Duodenal mucosa (tissue), 2 donors: Measurements from ENCODE around the gene FNDC7.
"Not testable (repeated sequence)": the region's sequence is repeated elsewhere in the genome, so short reads cannot be mapped to it uniquely, and the experiment has no call there.

Experiments used
- H3K27ac ChIP-seq: one replicate; pipeline ENCODE4 v1.7.0; 2013; ENCODE audit warnings: low read depth, low read length
- H3K27me3 ChIP-seq, 2 donors: one replicate each; pipeline ENCODE4 v1.7.0; 2013; ENCODE audit warnings: low read length in 2 of 2, control low read depth in 1 of 2; ENCODE audit not compliant: insufficient read depth in 2 of 2, control insufficient read depth in 1 of 2
- H3K36me3 ChIP-seq, 2 donors: one replicate each; pipeline ENCODE4 v1.7.0; 2013; ENCODE audit warnings: low read length in 2 of 2, control low read depth in 1 of 2; ENCODE audit not compliant: insufficient read depth in 2 of 2, control insufficient read depth in 1 of 2
- H3K4me1 ChIP-seq, 2 donors: one replicate each; pipeline ENCODE4 v1.7.0; 2013; ENCODE audit warnings: low read length in 2 of 2, control low read depth in 1 of 2; ENCODE audit not compliant: insufficient read depth in 2 of 2, control insufficient read depth in 1 of 2
- H3K4me3 ChIP-seq, 2 donors: one replicate each; pipeline ENCODE4 v1.7.0; 2013; ENCODE audit warnings: low read length in 2 of 2, low read depth in 1 of 2
- H3K9ac ChIP-seq, 2 donors: one replicate each; pipeline ENCODE4 v1.7.0; 2013; ENCODE audit warnings: low read length in 2 of 2, low read depth in 1 of 2
- H3K9me3 ChIP-seq, 2 donors: one replicate each; pipeline ENCODE4 v1.7.0; 2013; ENCODE audit warnings: low read length in 2 of 2, control low read depth in 1 of 2; ENCODE audit not compliant: control insufficient read depth in 1 of 2

The FNDC7 gene

DNA sequence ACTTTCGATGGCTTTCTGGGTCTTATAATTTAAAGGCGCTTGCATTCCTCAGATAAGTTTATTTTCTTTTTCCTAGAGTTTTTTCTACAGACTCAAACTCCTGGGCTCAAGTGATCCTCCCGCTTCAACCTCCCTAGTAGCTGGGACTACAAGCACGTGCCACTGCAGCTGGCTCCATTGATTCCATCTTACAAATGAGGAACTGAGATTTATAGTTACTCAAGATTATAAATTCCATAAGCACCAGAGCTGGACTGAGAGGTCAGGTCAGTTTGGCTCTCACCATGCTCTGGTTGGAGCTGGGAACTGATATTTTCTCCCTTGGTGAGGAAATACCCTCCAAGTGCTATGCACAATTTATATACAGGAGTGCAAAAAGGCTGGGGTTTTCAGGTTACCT lies 34.0 kb upstream of the FNDC7 start:
- Histone ChIP-seq H3K27ac (no peak overlapping the region), H3K4me1 (no peaks in the 10 kb centered on the region), H3K9ac (no peak overlapping the region), H3K4me3 (no peak overlapping the region), H3K36me3 (no peaks in the 10 kb centered on the region), H3K9me3 (no peaks in the 10 kb centered on the region), H3K27me3 (no peaks in the 10 kb centered on the region)

GRCh38 chr1:108679586-108680213 lies 33.0 kb upstream of the FNDC7 start:
- H3K36me3 ChIP-seq: no peaks in the 10 kb centered on the region
- H3K27me3 ChIP-seq: no peaks in the 10 kb centered on the region
- H3K27ac ChIP-seq: no peak overlapping the region
- H3K9me3 ChIP-seq: no peaks in the 10 kb centered on the region
- H3K4me1 ChIP-seq: no peaks in the 10 kb centered on the region
- H3K9ac ChIP-seq: no peak overlapping the region
- no peak overlapping the region for H3K4me3 ChIP-seq

DNA sequence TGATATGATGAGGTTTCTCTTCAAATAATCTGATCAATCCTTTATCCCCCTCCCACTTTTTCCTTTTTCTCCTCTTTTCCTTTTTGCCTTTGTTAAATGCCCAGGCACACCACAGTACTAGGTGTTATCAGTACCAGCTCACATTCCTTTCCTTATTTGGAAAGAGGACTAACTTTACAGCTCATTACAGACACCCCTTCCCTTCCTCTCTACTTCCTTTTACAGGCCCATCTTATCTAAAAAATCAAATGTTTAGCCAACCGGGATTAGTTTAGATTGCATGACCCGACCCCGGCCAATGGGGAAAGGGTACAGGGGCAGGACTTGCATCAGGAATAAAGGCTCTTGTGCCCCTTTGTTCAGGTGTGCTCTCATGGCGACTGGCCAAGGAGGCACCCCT lies 31.0 kb upstream of the FNDC7 start:
- H3K9ac ChIP-seq, H3K4me3 ChIP-seq, H3K27me3 ChIP-seq, H3K36me3 ChIP-seq, H3K27ac ChIP-seq, H3K4me1 ChIP-seq, H3K9me3 ChIP-seq: not testable (repeated sequence)

- no peaks in the 10 kb centered on the region for H3K4me1 ChIP-seq
Observed at GRCh38 chr1:108685529-108685928, 27.2 kb upstream of the FNDC7 start.

DNA sequence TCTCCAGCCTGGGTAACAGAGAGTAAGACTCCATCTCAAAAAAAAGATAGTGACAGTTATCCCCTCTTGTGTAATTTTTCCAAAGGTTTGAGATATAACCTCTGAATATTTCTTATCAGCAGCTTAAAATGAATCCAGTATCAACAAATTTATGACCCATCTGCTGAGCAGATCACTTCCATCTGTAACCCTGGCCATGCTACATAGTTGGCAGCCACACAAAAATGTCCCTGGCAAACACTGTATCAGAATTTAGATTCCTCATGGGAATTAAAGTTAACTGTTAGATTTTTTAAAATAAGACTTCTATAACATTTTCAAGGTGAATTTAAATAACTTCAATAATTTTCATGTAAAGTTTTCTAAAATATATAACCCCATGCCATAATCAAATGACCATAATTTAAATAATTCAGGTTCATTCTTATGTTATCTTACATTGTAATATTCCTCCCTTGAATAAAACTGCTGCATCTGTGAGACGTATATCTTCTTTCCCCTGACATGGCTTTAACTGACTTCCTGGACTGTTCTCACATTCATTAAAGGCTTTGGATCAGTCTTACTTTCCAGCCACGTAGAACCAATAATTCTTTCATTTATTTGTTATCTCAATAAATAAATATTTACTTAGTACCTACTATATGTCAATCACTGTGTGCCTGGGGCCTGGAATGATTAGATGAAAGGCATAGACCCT lies 25.9 kb upstream of the FNDC7 start:
- peaks cover 0 to 7% of the 10 kb centered on the region in 2 donors for H3K4me1 ChIP-seq
- H3K27ac ChIP-seq: no peak overlapping the region
- H3K27me3 ChIP-seq: no peaks in the 10 kb centered on the region
- no peak overlapping the region for H3K4me3 ChIP-seq
- no peaks in the 10 kb centered on the region for H3K9me3 ChIP-seq
- no peaks in the 10 kb centered on the region for H3K36me3 ChIP-seq
- no peak overlapping the region for H3K9ac ChIP-seq

More at GRCh38 chr1:108685529-108685928, 27.2 kb upstream of the FNDC7 start:
- Histone ChIP-seq H3K27me3 (no peaks in the 10 kb centered on the region), H3K9ac (no peak overlapping the region), H3K4me3 (no peak overlapping the region), H3K27ac (no peak overlapping the region), H3K36me3 (no peaks in the 10 kb centered on the region), H3K9me3 (no peaks in the 10 kb centered on the region)

- peaks cover 4 to 6% of the 10 kb centered on the region in 2 donors for H3K36me3 ChIP-seq
- no peaks in the 10 kb centered on the region for H3K27me3 ChIP-seq
- peaks cover 7 to 13% of the 10 kb centered on the region in 2 donors for H3K4me1 ChIP-seq
- peak overlapping the region; percentile 65 to 92 for H3K9ac ChIP-seq
- H3K9me3 ChIP-seq: no peaks in the 10 kb centered on the region
- H3K4me3 ChIP-seq: peak overlapping the region; percentile 81 to 93
- H3K27ac ChIP-seq: peak overlapping the region; percentile 98
Observed at GRCh38 chr1:108691128-108691941, 21.4 kb upstream of the FNDC7 start.

DNA sequence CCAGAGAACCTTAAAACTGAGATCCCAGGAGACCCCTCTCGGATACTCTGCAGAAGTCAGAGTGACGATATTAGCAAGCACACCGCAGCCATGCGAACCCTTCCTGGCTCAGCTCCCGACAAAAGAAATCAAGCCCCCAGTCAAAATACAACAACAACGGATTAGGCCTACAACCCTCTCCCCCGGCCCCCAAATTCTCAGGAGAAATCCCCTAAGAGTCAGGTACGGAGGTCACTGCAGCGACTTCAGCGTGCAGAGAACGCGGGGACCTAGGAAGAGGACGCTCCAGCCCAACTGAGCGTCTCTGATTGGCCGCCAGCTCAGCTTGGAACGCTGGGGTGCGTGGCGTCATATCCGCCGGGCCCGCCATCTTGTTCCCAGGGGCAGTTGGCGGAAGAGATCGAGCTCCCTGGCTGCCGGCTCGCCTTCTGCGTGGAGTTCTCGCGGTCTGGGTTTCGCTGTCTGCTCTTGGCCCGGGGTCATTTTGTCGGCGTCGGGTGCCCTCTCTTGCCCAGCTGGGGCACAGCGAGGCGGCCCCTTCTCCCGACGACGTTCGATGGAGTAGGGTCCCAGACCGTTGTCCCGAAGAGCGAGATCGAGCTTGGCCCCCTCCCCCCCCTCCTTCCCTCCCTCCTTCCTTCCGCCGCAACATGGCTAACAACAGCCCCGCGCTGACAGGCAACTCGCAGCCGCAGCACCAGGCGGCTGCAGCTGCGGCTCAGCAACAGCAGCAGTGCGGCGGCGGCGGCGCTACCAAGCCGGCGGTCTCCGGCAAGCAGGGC lies 20.6 kb upstream of the FNDC7 start, which contains the start of gene PRPF38B:
PRPF38B (plus strand) TSS at position 369 of the 782 bp plus-strand sequence; CDS start at position 651, 282 bp downstream.
- peak within 1 kb of the TSS; percentile 98 for H3K27ac ChIP-seq
- H3K9me3 ChIP-seq: no peaks in the 10 kb centered on the region
- no peaks in the 10 kb centered on the region for H3K27me3 ChIP-seq
- peak within 1 kb of the TSS; percentile 65 to 92 for H3K9ac ChIP-seq
- H3K4me3 ChIP-seq: peak within 1 kb of the TSS; percentile 81 to 93
- H3K36me3 ChIP-seq: peaks cover 10 to 14% of the 10 kb centered on the region in 2 donors
- H3K4me1 ChIP-seq: peaks cover 7 to 13% of the 10 kb centered on the region in 2 donors

GRCh38 chr1:108692724-108693655 lies 19.7 kb upstream of the FNDC7 start:
- Histone ChIP-seq H3K4me1 (peaks cover 13% of the 10 kb centered on the region in 2 donors), H3K9ac (peak overlapping the region; percentile 65 to 92), H3K27me3 (no peaks in the 10 kb centered on the region), H3K27ac (peak overlapping the region; percentile 98), H3K4me3 (peak overlapping the region; percentile 81 to 93), H3K9me3 (no peaks in the 10 kb centered on the region), H3K36me3 (peaks cover 19 to 22% of the 10 kb centered on the region in 2 donors)

DNA sequence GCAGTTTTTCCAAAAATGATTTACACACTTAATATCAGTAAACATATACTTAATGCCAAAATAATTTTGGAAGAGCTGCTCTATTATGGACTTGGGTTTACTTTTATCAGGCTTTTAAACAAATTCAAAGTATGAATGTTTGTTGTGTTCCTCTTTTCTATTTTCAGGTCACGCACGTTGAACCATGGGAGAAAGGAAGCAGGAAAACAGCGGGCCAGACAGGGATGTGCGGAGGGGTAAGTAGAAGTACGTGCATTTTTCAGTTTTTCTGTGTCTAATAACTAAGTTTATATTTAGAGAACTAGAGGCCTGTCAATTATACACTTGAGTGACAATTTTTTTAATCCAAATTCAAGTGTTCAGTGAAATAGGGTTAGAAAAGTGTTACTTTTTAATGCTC lies 17.2 kb upstream of the FNDC7 start:
- Histone ChIP-seq H3K9me3 (no peaks in the 10 kb centered on the region), H3K9ac (no peak overlapping the region), H3K4me3 (no peak overlapping the region), H3K27me3 (no peaks in the 10 kb centered on the region), H3K36me3 (peaks cover 36 to 48% of the 10 kb centered on the region in 2 donors), H3K27ac (no peak overlapping the region), H3K4me1 (peaks cover 13% of the 10 kb centered on the region in 2 donors)
